Suprapubic skin (tissue), 4 donors: ENCODE data around the gene ZNF536.

Source experiments
- CTCF ChIP-seq, 2 donors: fragments of 200-600 bp in 1 of 2; fragments of 450-650 bp in 1 of 2; sonication (generic) in 1 of 2; IDR thresholded peaks; one replicate each; pipeline ENCODE4 v1.5.1; 2016 to 2019; ENCODE audit warnings: antibody characterized with exemption in 2 of 2, mild to moderate bottlenecking in 1 of 2, moderate library complexity in 1 of 2
- EP300 ChIP-seq: sonication (generic); formaldehyde crosslinking; IDR thresholded peaks from one replicate; pipeline ENCODE4 v1.6.1; 2017; ENCODE audit warnings: antibody characterized with exemption
- POLR2A ChIP-seq, 2 donors: fragments of 450-650 bp; IDR thresholded peaks; one replicate each; pipeline ENCODE4 v1.6.1; 2017; ENCODE audit warnings: antibody characterized with exemption in 2 of 2, mild to moderate bottlenecking in 2 of 2, moderate library complexity in 2 of 2
- POLR2AphosphoS5 ChIP-seq, 3 donors: sonication (generic); formaldehyde crosslinking; IDR thresholded peaks; one replicate each; pipeline ENCODE4 v1.6.1; 2017; ENCODE audit warnings: antibody characterized with exemption in 3 of 3

GRCh38 chr19:30391052-30391451 lies 18.9 kb downstream of the ZNF536 start:
- TF ChIP-seq POLR2A (IDR thresholded peaks at IDR 0.05) (no peak), POLR2AphosphoS5 (IDR thresholded peaks at IDR 0.05) (no peak), CTCF (IDR thresholded peaks at IDR 0.05) (no peak), EP300 (no peak)
